SK-N-SH (cell line): Measurements from ENCODE around the gene KCNC4.

Source experiments
- CTCF ChIP-seq: fragments of 200-600 bp; sonication (generic); IDR thresholded peaks from 2 replicates; pipeline ENCODE4 v1.6.1; 2017; ENCODE audit warnings: antibody characterized with exemption, mild to moderate bottlenecking, moderate library complexity
- EZH2phosphoT487 ChIP-seq: fragments of 200-600 bp; sonication (generic); IDR thresholded peaks from 2 replicates; pipeline ENCODE4 v1.6.1; 2017; ENCODE audit warnings: low read depth, mixed run types, mild to moderate bottlenecking, antibody characterized with exemption, moderate library complexity, borderline replicate concordance
- FOXJ3 ChIP-seq: sonication (generic); formaldehyde crosslinking; IDR thresholded peaks from 2 replicates; pipeline ENCODE4 v1.5.1; 2020; ENCODE audit warnings: mild to moderate bottlenecking, missing genetic modification reagents
- FOXM1 ChIP-seq: IDR thresholded peaks from 2 replicates; pipeline ENCODE4 v1.4.0; 2012; ENCODE audit warnings: low read depth, mild to moderate bottlenecking
- MEF2A ChIP-seq: IDR thresholded peaks from 2 replicates; pipeline ENCODE4 v1.4.0; 2012; ENCODE audit warnings: low read depth, borderline replicate concordance
- MXI1 ChIP-seq: IDR thresholded peaks from 2 replicates; pipeline ENCODE4 v1.6.1; 2012; ENCODE audit warnings: mild to moderate bottlenecking, low read depth, low read length, improper control_type of control experiment
- REST ChIP-seq: IDR thresholded peaks from 2 replicates; pipeline ENCODE4 v1.6.1; 2012; ENCODE audit warnings: mild to moderate bottlenecking, low read depth, low read length, moderate library complexity
- TAF1 ChIP-seq: IDR thresholded peaks from 2 replicates; pipeline ENCODE4 v1.6.1; 2012; ENCODE audit warnings: low read depth, mild to moderate bottlenecking, low read length, moderate library complexity, borderline replicate concordance
- TCF12 ChIP-seq: IDR thresholded peaks from 2 replicates; pipeline ENCODE4 v1.4.0; 2012
- YY1 ChIP-seq: IDR thresholded peaks from 2 replicates; pipeline ENCODE4 v1.4.0; 2012; ENCODE audit warnings: low read depth, mild to moderate bottlenecking

- no peak for TF ChIP-seq MXI1
- no peak for TF ChIP-seq CTCF
- no peak for TF ChIP-seq YY1
- no peak for TF ChIP-seq REST
- no peak for TF ChIP-seq MEF2A
- no peak for TF ChIP-seq EZH2phosphoT487
- no peak for TF ChIP-seq TAF1
- TF ChIP-seq TCF12, result no peak
- no peak for TF ChIP-seq FOXM1
- TF ChIP-seq FOXJ3, result no peak
Measured at GRCh38 chr1:110240476-110241210, 30.5 kb downstream of the KCNC4 start.
